HepG2 (cell line): ENCODE measurements around the gene NRG3. TPM values are rescaled to one million over a fixed set of nuclear protein-coding genes. Genes with fewer than 3 reads are reported as not detected.
A peak's percentile ranks its signal among the peaks of the same experiment; 100 is the strongest.

Experiments used
- ATAC-seq: fragments of 200-7000 bp; cut with Tn5 transposase; 3 replicates; pipeline ENCODE4 v1.9.1; 2020; ENCODE audit warnings: mild to moderate bottlenecking, moderate library complexity
- BruUV-seq: library from RNA; stranded (reverse); fragments of 400-500 nt; replicated peaks from 2 replicates; lab custom pipeline; 2021; lab: Mats Ljungman, UMichigan
- CTCF ChIA-PET: fragments of 300-600 bp; formaldehyde crosslinking; extraction: SDS; loops from one replicate; lab custom pipeline; 2021; ENCODE audit warnings: low total read pairs, inconsistent platforms, low intra/inter-chr PET ratio; lab: Yijun Ruan, JAX
- POLR2A ChIA-PET: fragments of 350-600 bp; sonication (Branson Sonifier 250); formaldehyde crosslinking; loops from one replicate; lab custom pipeline; 2020; ENCODE audit warnings: antibody characterized with exemption, inconsistent platforms; lab: Yijun Ruan, JAX
- DNase-seq: peaks from one replicate; pipeline ENCODE4 v3.0.0-alpha.2; 2015; ENCODE audit warnings: low spot score
- FAIRE-seq: peaks from 3 replicates; lab custom pipeline; 2011; peaks lifted over from hg19 to GRCh38; lab: Jason Lieb, UNC
- H2AFZ ChIP-seq: one replicate; pipeline ENCODE4 v1.6.1; 2011; ENCODE audit warnings: low read length, inconsistent platforms
- H3K27ac ChIP-seq: fragments of 300-600 bp; 3 replicates; pipeline ENCODE4 v1.8.0; 2011; ENCODE audit warnings: mixed run types, mild to moderate bottlenecking, mixed read lengths, low read length, inconsistent platforms; ENCODE audit not compliant: insufficient read depth; ENCODE audit errors: extremely low read length
- H3K27me3 ChIP-seq, 2 experiments: fragments of 200-600 bp in 1 of 2; 2 replicates in 1 of 2; 3 replicates in 1 of 2; pipeline versions ENCODE4 v1.6.0 to v1.8.0; 2011; ENCODE audit warnings: low read length in 2 of 2, mild to moderate bottlenecking in 2 of 2, moderate library complexity in 2 of 2, inconsistent platforms in 1 of 2; ENCODE audit not compliant: insufficient read depth in 2 of 2, control insufficient read depth in 1 of 2
- H3K36me3 ChIP-seq, 2 experiments: fragments of 200-600 bp in 1 of 2; replicated peaks in 1 of 2; 2 replicates in 1 of 2; 3 replicates in 1 of 2; pipeline versions ENCODE4 v1.5.1 to v1.8.0; 2011; ENCODE audit warnings: low read length in 2 of 2, inconsistent platforms in 1 of 2; ENCODE audit not compliant: insufficient read depth in 2 of 2, control insufficient read depth in 1 of 2
- H3K4me1 ChIP-seq: 2 replicates; pipeline ENCODE4 v1.5.1; 2012; ENCODE audit warnings: low read length, inconsistent platforms; ENCODE audit not compliant: insufficient read depth
- H3K4me2 ChIP-seq: 2 replicates; pipeline ENCODE4 v1.6.0; 2011; ENCODE audit warnings: low read depth, low read length, inconsistent platforms
- H3K4me3 ChIP-seq, 3 experiments: fragments of 200-600 bp in 1 of 3; sonication (generic), shearing (Covaris generic) in 1 of 3; replicated peaks in 1 of 3; 2 replicates each; pipeline ENCODE4 v1.5.1; 2011 to 2016; ENCODE audit warnings: low read length in 3 of 3, inconsistent platforms in 2 of 3, low read depth in 2 of 3, mild to moderate bottlenecking in 2 of 3, control low read depth in 1 of 3, mixed read lengths in 1 of 3; ENCODE audit not compliant: insufficient read depth in 1 of 3
- H3K79me2 ChIP-seq: one replicate; pipeline ENCODE4 v1.6.1; 2011; ENCODE audit warnings: low read length, inconsistent platforms; ENCODE audit not compliant: insufficient read depth
- H3K9ac ChIP-seq: 2 replicates; pipeline ENCODE4 v1.6.0; 2011; ENCODE audit warnings: mild to moderate bottlenecking, low read depth, low read length, inconsistent platforms; ENCODE audit not compliant: insufficient read depth
- H3K9me3 ChIP-seq: 2 replicates; pipeline ENCODE4 v1.5.1; 2012; ENCODE audit warnings: mild to moderate bottlenecking, low read length
- H4K20me1 ChIP-seq: 2 replicates; pipeline ENCODE4 v1.6.0; 2011; ENCODE audit warnings: inconsistent platforms, mild to moderate bottlenecking, low read length, moderate library complexity; ENCODE audit not compliant: insufficient read depth
- ATF7 ChIP-seq, 2 experiments: fragments of 450-650 bp in 1 of 2; sonication (generic) in 1 of 2; formaldehyde crosslinking in 1 of 2; IDR thresholded peaks; 2 replicates each; pipeline versions ENCODE4 v1.4.0 to v1.6.1; 2016 to 2020; ENCODE audit warnings: antibody characterized with exemption in 1 of 2, mild to moderate bottlenecking in 1 of 2, missing genetic modification reagents in 1 of 2
- CREB1 ChIP-seq, 2 experiments: fragments of 450-650 bp in 1 of 2; IDR thresholded peaks; 2 replicates each; pipeline ENCODE4 v1.6.1; 2016 to 2017; ENCODE audit warnings: control low read depth in 1 of 2, mild to moderate bottlenecking in 1 of 2, missing compliant biosample characterization in 1 of 2, missing genetic modification characterization in 1 of 2
- ELF1 ChIP-seq: sonication (generic); formaldehyde crosslinking; IDR thresholded peaks from 2 replicates; pipeline ENCODE4 v1.4.0; 2020; ENCODE audit warnings: missing genetic modification reagents
- GZF1 ChIP-seq: sonication (generic); formaldehyde crosslinking; IDR thresholded peaks from 2 replicates; pipeline ENCODE4 v1.5.1; 2020; ENCODE audit warnings: mild to moderate bottlenecking, missing genetic modification reagents
- KLF11 ChIP-seq: IDR thresholded peaks from 2 replicates; pipeline ENCODE4 v1.6.1; 2016; ENCODE audit warnings: missing compliant biosample characterization
- STAT5B ChIP-seq: sonication (generic); formaldehyde crosslinking; IDR thresholded peaks from 2 replicates; pipeline ENCODE4 v1.4.0; 2020; ENCODE audit warnings: missing genetic modification reagents
- THYN1 ChIP-seq: sonication (generic); formaldehyde crosslinking; IDR thresholded peaks from 2 replicates; pipeline ENCODE4 v1.8.1; 2023; ENCODE audit warnings: low read depth, mild to moderate bottlenecking, moderate library complexity, missing genetic modification reagents, borderline replicate concordance
- U2AF2 ChIP-seq: fragments of 200-400 bp; formaldehyde crosslinking; IDR thresholded peaks from 2 replicates; pipeline ENCODE4 v1.6.1; 2017; ENCODE audit warnings: low read depth, mild to moderate bottlenecking, low read length
- ZFP1 ChIP-seq: IDR thresholded peaks from 2 replicates; pipeline ENCODE4 v1.6.1; 2016
- ZNF17 ChIP-seq: sonication (generic); formaldehyde crosslinking; IDR thresholded peaks from 2 replicates; pipeline ENCODE4 v1.5.0; 2020; ENCODE audit warnings: mild to moderate bottlenecking, missing genetic modification reagents
- ZNF274 ChIP-seq: sonication (generic); formaldehyde crosslinking; IDR thresholded peaks from 2 replicates; pipeline ENCODE4 v1.5.1; 2020; ENCODE audit warnings: mild to moderate bottlenecking, missing genetic modification reagents
- ZNF773 ChIP-seq: sonication (generic); formaldehyde crosslinking; IDR thresholded peaks from 2 replicates; pipeline ENCODE4 v1.4.0; 2020; ENCODE audit warnings: missing genetic modification reagents, borderline replicate concordance
- WGBS: methylation state at CpG from one replicate; pipeline ENCODE4 v1.1.6; 2017; ENCODE audit warnings: low lambda C conversion rate; 5-methylcytosine and 5-hydroxymethylcytosine counted together
- in situ Hi-C: cut with HindIII; loops from 2 replicates; pipeline ENCODE4 v1.10.0; 2017; ENCODE audit warnings: low pct_unique_long_range_greater_than_20kb; ENCODE audit not compliant: extremely low pct_ligation_motif_present
- intact Hi-C: fragments of 100-400 bp; cut with micrococcal nuclease; formaldehyde crosslinking; loops from one replicate; pipeline ENCODE4 v1.10.0; 2022; ENCODE audit not compliant: unreplicated experiment
- polyA plus RNA-seq, 8 experiments: library from polyadenylated mRNA; depleted of rRNA in 3 of 8; stranded (reverse) in 7 of 8; unstranded in 1 of 8; fragments of >200 nt; fragmentation: Illumina TruSeq in 4 of 8; extraction: Trizol in 4 of 8; gene quantifications; 2 replicates each; pipeline versions ENCODE4 v1.2.1 to v1.2.3, GENCODE V29; 2011 to 2016; ENCODE audit warnings: low read depth in 4 of 8, missing spikeins in 1 of 8, mixed read lengths in 1 of 8; ENCODE audit not compliant: insufficient read depth in 1 of 8
- total RNA-seq, 5 experiments: library from RNA; depleted of rRNA; stranded (reverse); fragments of >200 nt; fragmentation: Illumina TruSeq; extraction: Trizol; gene quantifications; 2 replicates each; pipeline ENCODE4 v1.2.3, GENCODE V29; 2016; ENCODE audit warnings: low read depth in 1 of 5
- TF ChIP-seq, protein P1 (sequence below): sonication (generic); formaldehyde crosslinking; IDR thresholded peaks from 2 replicates; pipeline ENCODE4 v1.4.0; 2020; ENCODE audit warnings: missing genetic modification reagents

Gene NRG3
- total and polyA plus RNA-seq, 2 of the 13 experiments (the other 11 are each of a cell fraction or from before 2014, with no cell fraction given), result not detected

DNA sequence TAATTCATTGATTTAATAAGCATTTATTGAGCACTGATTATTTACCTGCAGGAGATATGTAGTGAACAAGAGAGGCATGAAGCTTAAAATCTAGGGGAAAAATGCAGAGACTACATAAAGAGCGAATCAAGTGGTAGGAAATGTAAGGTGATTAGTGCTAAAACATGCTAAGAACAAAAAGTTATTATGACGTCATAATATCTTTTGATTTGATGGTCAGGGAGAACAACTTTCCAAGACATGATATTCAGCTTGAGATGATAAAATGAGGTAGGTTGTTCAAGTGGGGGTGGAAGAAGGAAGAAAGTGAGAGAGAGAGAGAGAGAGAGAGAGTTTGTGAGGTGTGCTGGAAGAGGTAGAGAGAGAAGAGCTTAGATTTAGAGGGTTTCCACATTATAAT, 317.7 kb downstream of the NRG3 start:
- no TSS peak for BruUV-seq
- DNase-seq (no peak), ATAC-seq (no peak), FAIRE-seq (no peak)
- Histone ChIP-seq H3K4me2 (no peak overlapping the region), H3K27ac (no peak overlapping the region), H3K27me3 (no peaks in the 10 kb centered on the region), H3K36me3 (no peaks in the 10 kb centered on the region), H3K9ac (no peak overlapping the region), H2AFZ (no peak overlapping the region), H3K4me1 (no peaks in the 10 kb centered on the region), H4K20me1 (no peaks in the 10 kb centered on the region), H3K4me3 (no peak overlapping the region), H3K79me2 (no peaks in the 10 kb centered on the region), H3K9me3 (peaks cover 89% of the 10 kb centered on the region)
- ChIA-PET POLR2A (no interaction called here), CTCF (no interaction called here)
- in situ Hi-C loops (no loop called here), intact Hi-C loops (no loop called here)
- no peak for TF ChIP-seq ZNF773
- peak; percentile 100 for TF ChIP-seq ATF7 (IDR thresholded peaks at IDR 0.05)
- TF ChIP-seq ATF7 (CRISPR knock-in tag; IDR thresholded peaks at IDR 0.05), result no peak
- peak; percentile 97 for TF ChIP-seq CREB1 (IDR thresholded peaks at IDR 0.05)
- no peak for TF ChIP-seq CREB1 (CRISPR knock-in tag; IDR thresholded peaks at IDR 0.05)
- no peak for TF ChIP-seq U2AF2
- WGBS, result 1% methylated on average over 2 of the region's 2 CpGs

- FAIRE-seq, result no peak
- Histone ChIP-seq H4K20me1 (no peaks in the 10 kb centered on the region), H3K79me2 (no peaks in the 10 kb centered on the region), H3K36me3 (no peaks in the 10 kb centered on the region), H3K4me1 (no peaks in the 10 kb centered on the region), H3K9ac (no peak overlapping the region), H3K27ac (no peak overlapping the region), H2AFZ (no peak overlapping the region), H3K4me3 (no peak overlapping the region), H3K27me3 (no peaks in the 10 kb centered on the region), H3K4me2 (no peak overlapping the region), H3K9me3 (peaks cover 89% of the 10 kb centered on the region)
- ATAC-seq, result no peak
- WGBS, result 21% methylated on average over 5 of the region's 7 CpGs
- CTCF ChIA-PET, result no interaction called here
- POLR2A ChIA-PET, result no interaction called here
- TF ChIP-seq, protein P1, sequence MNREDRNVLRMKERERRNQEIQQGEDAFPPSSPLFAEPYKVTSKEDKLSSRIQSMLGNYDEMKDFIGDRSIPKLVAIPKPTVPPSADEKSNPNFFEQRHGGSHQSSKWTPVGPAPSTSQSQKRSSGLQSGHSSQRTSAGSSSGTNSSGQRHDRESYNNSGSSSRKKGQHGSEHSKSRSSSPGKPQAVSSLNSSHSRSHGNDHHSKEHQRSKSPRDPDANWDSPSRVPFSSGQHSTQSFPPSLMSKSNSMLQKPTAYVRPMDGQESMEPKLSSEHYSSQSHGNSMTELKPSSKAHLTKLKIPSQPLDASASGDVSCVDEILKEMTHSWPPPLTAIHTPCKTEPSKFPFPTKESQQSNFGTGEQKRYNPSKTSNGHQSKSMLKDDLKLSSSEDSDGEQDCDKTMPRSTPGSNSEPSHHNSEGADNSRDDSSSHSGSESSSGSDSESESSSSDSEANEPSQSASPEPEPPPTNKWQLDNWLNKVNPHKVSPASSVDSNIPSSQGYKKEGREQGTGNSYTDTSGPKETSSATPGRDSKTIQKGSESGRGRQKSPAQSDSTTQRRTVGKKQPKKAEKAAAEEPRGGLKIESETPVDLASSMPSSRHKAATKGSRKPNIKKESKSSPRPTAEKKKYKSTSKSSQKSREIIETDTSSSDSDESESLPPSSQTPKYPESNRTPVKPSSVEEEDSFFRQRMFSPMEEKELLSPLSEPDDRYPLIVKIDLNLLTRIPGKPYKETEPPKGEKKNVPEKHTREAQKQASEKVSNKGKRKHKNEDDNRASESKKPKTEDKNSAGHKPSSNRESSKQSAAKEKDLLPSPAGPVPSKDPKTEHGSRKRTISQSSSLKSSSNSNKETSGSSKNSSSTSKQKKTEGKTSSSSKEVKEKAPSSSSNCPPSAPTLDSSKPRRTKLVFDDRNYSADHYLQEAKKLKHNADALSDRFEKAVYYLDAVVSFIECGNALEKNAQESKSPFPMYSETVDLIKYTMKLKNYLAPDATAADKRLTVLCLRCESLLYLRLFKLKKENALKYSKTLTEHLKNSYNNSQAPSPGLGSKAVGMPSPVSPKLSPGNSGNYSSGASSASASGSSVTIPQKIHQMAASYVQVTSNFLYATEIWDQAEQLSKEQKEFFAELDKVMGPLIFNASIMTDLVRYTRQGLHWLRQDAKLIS (CRISPR knock-in tag), result no peak
- no peak for TF ChIP-seq ELF1 (CRISPR knock-in tag)
- TF ChIP-seq KLF11 (CRISPR knock-in tag), result no peak
- no peak for TF ChIP-seq ZFP1 (CRISPR knock-in tag)
- no peak for TF ChIP-seq ZNF17 (CRISPR knock-in tag)
- TF ChIP-seq GZF1 (CRISPR knock-in tag), result no peak
- TF ChIP-seq STAT5B (CRISPR knock-in tag), result no peak
- no peak for TF ChIP-seq THYN1 (CRISPR knock-in tag)
- TF ChIP-seq ZNF274 (CRISPR knock-in tag), result no peak
- no TSS peak for BruUV-seq
- in situ Hi-C loops (no loop called here), intact Hi-C loops (no loop called here)
- DNase-seq, result no peak
Observed at GRCh38 chr10:82194419-82194818, 319.4 kb downstream of the NRG3 start.
